ENCODE results near the gene CHMP4B. TPM values are rescaled to one million over a fixed set of nuclear protein-coding genes. Genes with fewer than 3 reads are reported as not detected.

CHMP4B gene
- total and polyA plus RNA-seq, 4 donors, result 2.7 to 37.2 (median 17.2) TPM

DNA sequence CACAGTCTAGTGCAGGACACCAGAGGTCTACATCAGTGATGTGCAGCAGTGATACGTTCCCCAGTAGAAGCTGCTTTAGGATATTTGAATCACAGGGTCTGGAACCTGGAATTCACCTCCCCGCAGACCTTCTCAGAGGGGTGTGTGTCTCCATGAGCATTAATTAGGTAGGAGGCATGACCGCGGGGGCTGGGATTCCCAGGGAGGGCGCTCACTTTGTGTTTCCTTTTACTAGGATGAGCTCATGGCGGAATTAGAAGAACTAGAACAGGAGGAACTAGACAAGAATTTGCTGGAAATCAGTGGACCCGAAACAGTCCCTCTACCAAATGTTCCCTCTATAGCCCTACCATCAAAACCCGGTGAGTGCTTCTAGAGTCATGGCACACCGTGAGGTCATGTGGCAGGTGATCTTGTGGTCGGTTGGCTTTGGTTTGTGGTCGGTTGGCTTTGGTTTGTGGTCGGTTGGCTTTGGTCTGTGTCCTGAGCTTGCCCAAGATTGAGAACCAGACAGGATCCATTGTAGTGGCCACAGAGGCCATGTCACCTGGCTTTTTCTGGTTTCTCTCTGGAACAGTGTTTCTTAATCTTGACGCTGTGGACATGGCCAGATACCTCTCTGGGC lies 40.8 kb downstream of the CHMP4B start:
- Histone ChIP-seq H3K9ac (ENCODE audit: low read depth in 1 of 2, low read length in 2 of 2) (no peak overlapping the region), H3K27me3 (ENCODE audit: control insufficient read depth in 4 of 4, insufficient read depth in 4 of 4, low read length in 3 of 4) (no peaks in the 10 kb centered on the region), H3K4me1 (ENCODE audit: control insufficient read depth in 4 of 4, insufficient read depth in 4 of 4, low read length in 3 of 4) (no peaks in the 10 kb centered on the region), H3K4me3 (ENCODE audit: low read depth in 1 of 3, low read length in 3 of 3) (no peak overlapping the region), H3K27ac (ENCODE audit: low read depth in 1 of 2, low read length in 2 of 2) (no peak overlapping the region), H3K36me3 (ENCODE audit: control insufficient read depth in 4 of 4, insufficient read depth in 3 of 4, low read depth in 1 of 4, low read length in 3 of 4) (peaks cover 6 to 58% (median 35%) of the 10 kb centered on the region in 4 donors), H3K9me3 (ENCODE audit: control insufficient read depth in 4 of 4, low read length in 3 of 4) (no peaks in the 10 kb centered on the region)
- whole genome bisulfite sequencing, result 96% methylated on average over 13 of the region's 13 CpGs
- TF ChIP-seq YY1 (IDR thresholded peaks at IDR 0.05) (no peak), NR2F2 (IDR thresholded peaks at IDR 0.05) (no peak), EGR1 (IDR thresholded peaks at IDR 0.05; ENCODE audit: low read depth in 2 of 2) (no peak), HNF4G (IDR thresholded peaks at IDR 0.05) (no peak), SP1 (IDR thresholded peaks at IDR 0.05) (no peak), RAD21 (IDR thresholded peaks at IDR 0.05) (no peak), FOXA1 (IDR thresholded peaks at IDR 0.05) (no peak), FOXA2 (IDR thresholded peaks at IDR 0.05) (no peak)
- TF ChIP-seq, protein P1, sequence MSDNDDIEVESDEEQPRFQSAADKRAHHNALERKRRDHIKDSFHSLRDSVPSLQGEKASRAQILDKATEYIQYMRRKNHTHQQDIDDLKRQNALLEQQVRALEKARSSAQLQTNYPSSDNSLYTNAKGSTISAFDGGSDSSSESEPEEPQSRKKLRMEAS (IDR thresholded peaks at IDR 0.05), result no peak
- TF ChIP-seq, protein P2, sequence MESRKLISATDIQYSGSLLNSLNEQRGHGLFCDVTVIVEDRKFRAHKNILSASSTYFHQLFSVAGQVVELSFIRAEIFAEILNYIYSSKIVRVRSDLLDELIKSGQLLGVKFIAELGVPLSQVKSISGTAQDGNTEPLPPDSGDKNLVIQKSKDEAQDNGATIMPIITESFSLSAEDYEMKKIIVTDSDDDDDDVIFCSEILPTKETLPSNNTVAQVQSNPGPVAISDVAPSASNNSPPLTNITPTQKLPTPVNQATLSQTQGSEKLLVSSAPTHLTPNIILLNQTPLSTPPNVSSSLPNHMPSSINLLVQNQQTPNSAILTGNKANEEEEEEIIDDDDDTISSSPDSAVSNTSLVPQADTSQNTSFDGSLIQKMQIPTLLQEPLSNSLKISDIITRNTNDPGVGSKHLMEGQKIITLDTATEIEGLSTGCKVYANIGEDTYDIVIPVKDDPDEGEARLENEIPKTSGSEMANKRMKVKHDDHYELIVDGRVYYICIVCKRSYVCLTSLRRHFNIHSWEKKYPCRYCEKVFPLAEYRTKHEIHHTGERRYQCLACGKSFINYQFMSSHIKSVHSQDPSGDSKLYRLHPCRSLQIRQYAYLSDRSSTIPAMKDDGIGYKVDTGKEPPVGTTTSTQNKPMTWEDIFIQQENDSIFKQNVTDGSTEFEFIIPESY (IDR thresholded peaks at IDR 0.05), result no peak
- TF ChIP-seq, protein P3, sequence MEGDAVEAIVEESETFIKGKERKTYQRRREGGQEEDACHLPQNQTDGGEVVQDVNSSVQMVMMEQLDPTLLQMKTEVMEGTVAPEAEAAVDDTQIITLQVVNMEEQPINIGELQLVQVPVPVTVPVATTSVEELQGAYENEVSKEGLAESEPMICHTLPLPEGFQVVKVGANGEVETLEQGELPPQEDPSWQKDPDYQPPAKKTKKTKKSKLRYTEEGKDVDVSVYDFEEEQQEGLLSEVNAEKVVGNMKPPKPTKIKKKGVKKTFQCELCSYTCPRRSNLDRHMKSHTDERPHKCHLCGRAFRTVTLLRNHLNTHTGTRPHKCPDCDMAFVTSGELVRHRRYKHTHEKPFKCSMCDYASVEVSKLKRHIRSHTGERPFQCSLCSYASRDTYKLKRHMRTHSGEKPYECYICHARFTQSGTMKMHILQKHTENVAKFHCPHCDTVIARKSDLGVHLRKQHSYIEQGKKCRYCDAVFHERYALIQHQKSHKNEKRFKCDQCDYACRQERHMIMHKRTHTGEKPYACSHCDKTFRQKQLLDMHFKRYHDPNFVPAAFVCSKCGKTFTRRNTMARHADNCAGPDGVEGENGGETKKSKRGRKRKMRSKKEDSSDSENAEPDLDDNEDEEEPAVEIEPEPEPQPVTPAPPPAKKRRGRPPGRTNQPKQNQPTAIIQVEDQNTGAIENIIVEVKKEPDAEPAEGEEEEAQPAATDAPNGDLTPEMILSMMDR (IDR thresholded peaks at IDR 0.05; ENCODE audit: low read depth, low read length, missing input control), result no peak
- TF ChIP-seq, protein P4, sequence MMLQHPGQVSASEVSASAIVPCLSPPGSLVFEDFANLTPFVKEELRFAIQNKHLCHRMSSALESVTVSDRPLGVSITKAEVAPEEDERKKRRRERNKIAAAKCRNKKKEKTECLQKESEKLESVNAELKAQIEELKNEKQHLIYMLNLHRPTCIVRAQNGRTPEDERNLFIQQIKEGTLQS (IDR thresholded peaks at IDR 0.05), result no peak
- TF ChIP-seq, protein P5, sequence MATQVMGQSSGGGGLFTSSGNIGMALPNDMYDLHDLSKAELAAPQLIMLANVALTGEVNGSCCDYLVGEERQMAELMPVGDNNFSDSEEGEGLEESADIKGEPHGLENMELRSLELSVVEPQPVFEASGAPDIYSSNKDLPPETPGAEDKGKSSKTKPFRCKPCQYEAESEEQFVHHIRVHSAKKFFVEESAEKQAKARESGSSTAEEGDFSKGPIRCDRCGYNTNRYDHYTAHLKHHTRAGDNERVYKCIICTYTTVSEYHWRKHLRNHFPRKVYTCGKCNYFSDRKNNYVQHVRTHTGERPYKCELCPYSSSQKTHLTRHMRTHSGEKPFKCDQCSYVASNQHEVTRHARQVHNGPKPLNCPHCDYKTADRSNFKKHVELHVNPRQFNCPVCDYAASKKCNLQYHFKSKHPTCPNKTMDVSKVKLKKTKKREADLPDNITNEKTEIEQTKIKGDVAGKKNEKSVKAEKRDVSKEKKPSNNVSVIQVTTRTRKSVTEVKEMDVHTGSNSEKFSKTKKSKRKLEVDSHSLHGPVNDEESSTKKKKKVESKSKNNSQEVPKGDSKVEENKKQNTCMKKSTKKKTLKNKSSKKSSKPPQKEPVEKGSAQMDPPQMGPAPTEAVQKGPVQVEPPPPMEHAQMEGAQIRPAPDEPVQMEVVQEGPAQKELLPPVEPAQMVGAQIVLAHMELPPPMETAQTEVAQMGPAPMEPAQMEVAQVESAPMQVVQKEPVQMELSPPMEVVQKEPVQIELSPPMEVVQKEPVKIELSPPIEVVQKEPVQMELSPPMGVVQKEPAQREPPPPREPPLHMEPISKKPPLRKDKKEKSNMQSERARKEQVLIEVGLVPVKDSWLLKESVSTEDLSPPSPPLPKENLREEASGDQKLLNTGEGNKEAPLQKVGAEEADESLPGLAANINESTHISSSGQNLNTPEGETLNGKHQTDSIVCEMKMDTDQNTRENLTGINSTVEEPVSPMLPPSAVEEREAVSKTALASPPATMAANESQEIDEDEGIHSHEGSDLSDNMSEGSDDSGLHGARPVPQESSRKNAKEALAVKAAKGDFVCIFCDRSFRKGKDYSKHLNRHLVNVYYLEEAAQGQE (IDR thresholded peaks at IDR 0.05), result no peak
- no peak for DNase-seq (ENCODE audit: low spot score)

Data from liver (tissue), 9 donors.